Activated CD4-positive, alpha-beta T cell treated with anti-CD3 and anti-CD28 coated beads, Interleukin-2, amount 50 U/mL, for 48 hours (primary cell): ENCODE data around the gene SCAMP2.

Source experiments
- DNase-seq, 2 experiments: peaks; one replicate each; pipeline ENCODE4 v3.0.0-alpha.2; 2020

The SCAMP2 gene

GRCh38 chr15:74857671-74858368 is 15.3 kb downstream of the SCAMP2 start:
- no peak for DNase-seq

- no peak for DNase-seq
Measured at GRCh38 chr15:74857082-74857655, 16.0 kb downstream of the SCAMP2 start.

GRCh38 chr15:74856537-74856936 is 16.6 kb downstream of the SCAMP2 start:
- DNase-seq, result no peak

DNA sequence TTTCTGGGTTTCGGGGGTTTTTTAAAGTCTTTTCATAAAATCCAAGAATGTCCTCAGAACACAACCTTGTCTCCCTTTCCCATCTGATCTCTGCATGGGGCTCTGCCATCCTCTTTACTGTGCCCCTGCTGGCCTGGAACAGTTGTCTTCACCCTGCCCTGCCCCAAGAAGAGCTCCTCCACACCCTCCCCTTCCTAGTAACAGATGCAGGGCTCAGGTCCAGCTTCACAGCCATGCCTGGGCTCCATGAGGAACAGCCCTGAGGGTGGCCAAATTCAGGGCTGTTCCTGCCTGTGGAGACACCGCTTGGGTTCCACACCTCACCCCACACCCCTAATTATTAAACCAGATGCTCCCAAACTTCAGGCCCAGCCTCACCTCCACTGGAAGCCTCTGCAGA is 17.3 kb downstream of the SCAMP2 start:
- DNase-seq, result no peak

- DNase-seq, result no peak
Measured at GRCh38 chr15:74854453-74855022, 18.6 kb downstream of the SCAMP2 start.

DNA sequence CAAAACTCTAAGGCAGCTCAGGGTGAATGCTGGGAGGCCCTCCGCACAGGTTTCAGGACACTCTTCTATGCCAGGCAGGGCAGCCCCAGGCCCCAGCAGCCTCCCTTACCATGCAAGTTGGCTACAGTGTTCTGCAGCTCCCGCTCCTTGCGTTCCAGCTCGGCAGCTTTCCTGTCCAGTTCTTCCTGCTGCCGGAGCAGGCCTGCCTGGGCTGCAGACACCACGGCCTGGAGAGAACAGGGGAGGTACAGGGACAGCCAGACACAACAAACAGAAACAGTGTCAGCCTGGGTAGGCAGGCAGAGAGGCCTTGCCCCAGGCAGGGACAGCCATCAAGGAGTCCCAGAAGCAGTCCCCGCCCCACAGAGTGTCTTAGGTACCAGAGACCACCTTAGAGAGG is 21.2 kb downstream of the SCAMP2 start:
- DNase-seq, result no peak

- DNase-seq, result no peak
Measured at GRCh38 chr15:74850393-74850792, 22.8 kb downstream of the SCAMP2 start.

DNA sequence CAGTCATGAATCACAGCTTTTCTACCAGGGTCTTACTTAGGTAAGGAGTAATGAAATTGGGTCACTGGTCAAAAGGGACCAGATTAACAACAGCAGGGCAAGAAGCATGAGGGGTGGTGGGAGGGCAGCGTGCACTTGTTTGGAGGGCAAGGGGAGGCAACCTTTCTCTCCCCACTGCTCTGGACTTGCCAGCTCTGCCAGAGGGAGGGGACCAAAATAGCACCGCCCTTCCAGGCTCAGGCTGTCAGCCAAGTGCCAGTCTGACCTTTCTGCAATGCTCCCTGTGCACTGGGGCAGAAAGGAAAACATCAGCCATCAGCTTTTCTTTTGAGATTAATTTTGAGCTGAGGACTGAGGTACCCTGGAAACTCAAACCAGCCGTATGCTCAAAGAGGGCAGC is 25.7 kb downstream of the SCAMP2 start:
- DNase-seq, result no peak

GRCh38 chr15:74845581-74845980 is 27.6 kb downstream of the SCAMP2 start:
- DNase-seq, result peak in 1 of 2 experiments; percentile 27

GRCh38 chr15:74845208-74845568 is 28.0 kb downstream of the SCAMP2 start:
- peak; percentile 65 to 72 for DNase-seq

GRCh38 chr15:74844319-74845207 is 28.6 kb downstream of the SCAMP2 start:
- DNase-seq, result no peak

DNA sequence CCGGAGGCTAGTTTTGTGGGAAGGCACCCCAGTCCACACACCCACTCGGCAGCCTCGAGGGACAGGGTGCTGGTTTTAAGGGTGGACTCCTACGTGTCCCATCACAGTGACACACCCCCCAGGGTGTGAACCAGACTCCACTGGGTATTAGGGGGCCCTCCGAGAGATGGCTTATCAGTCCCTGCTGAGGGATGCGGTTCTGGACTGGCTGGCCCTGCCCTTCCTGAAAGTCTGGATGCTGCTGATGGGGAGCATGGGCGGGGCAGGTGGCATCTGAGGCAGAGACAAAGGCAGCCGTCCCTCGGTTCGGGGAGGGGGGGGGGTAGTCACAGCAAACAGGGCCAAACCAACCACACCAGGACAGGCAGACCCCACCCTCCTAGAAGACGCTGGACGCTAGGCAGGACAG is 29.3 kb downstream of the SCAMP2 start:
- DNase-seq, result peak in 1 of 2 experiments; percentile 19

- no peak for DNase-seq
Measured at GRCh38 chr15:74843445-74843828, 29.7 kb downstream of the SCAMP2 start.

- peak; percentile 93 for DNase-seq
Measured at GRCh38 chr15:74842581-74843444, 30.4 kb downstream of the SCAMP2 start, which contains the start of gene ULK3. Gene ULK3 (minus strand): TSS chr15:74843156. CDS start chr15:74843105, 51 bp downstream.

- DNase-seq, result no peak
Measured at GRCh38 chr15:74841891-74842373, 31.2 kb downstream of the SCAMP2 start.

GRCh38 chr15:74840851-74841775 is 32.1 kb downstream of the SCAMP2 start:
- DNase-seq, result no peak

- DNase-seq, result no peak
Measured at GRCh38 chr15:74839526-74840395, 33.4 kb downstream of the SCAMP2 start.

DNA sequence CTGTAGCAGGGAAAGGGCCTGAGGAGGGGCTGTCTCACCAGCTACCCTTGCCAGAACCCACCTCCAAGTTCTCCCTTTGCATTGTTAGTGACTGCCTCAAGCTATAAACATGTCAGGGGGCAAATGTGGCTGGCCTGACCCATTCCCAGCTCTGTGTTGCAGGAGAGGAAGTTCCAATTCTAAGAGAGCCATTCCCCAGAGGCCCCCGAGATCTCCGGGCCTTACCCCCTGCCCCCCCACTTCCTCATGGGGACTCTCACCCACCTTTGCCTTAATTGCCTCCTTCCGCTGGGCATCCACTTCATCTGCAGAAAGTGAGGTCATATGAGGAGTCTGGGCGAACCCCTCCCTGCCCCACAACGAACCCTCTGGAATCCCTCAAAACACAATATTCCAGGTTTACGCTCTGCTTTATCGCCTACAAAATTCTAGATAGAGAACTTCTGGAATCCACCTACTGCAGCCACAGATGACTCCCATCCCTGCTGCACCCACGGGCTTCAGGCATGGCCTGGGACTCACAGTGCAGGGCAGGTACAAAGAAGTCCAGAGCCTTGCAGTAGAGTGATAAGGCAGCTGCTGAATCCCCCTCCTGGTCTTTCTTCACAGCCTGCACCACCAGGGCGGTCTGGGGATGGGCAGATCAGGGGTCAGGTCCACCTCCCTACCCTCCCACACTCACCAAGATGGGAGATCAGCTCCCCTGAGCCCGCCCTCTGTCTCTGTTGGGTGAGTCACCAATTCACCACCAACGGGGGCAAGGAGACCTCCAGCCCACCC is 34.2 kb downstream of the SCAMP2 start:
- no peak for DNase-seq

DNA sequence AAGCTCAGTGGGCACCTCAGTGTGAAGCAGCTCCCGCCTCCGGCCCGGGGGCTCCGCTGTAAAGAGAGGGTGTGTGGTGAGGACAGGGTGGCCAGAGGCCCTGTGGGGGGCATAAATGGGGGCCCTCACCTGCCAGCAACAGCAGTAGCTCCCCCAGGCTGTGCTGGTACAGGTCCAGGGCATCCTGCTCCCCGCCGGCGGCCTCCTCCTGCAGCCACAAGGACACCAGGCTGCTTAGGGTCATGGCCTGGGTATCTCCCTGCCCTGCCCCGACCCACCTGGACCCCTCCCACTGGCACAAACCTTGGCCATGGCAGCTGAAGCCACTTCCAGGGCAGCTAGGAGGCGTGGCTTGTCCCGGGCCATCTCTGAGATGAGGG is 35.0 kb downstream of the SCAMP2 start:
- no peak for DNase-seq
